ENCODE measurements around the gene AMN1. TPM values are rescaled to one million over a fixed set of nuclear protein-coding genes. Genes with fewer than 3 reads are reported as not detected.

Gene AMN1
- total RNA-seq, 1 experiment from 2014 or later: 15.8 TPM

DNA sequence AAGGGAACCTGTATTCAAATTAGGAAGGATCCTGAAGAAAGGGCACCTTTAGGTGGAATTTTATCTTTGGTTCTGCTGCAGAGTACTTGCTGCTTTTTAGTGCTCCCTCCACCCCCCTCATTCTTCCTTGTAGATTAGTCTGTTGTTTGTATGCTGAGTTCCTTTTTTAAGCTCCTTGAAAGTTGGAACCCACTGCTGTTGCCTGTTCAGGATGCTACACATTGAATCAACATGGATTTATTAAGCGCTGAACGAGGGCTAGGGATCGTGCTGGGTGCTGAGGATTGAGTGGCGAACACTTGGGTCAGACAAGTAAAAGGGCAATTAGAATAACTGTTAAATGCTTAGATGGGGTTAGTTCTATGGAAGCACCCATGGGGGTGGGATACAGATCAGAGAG is 884 bp upstream of the AMN1 start:
- ChIA-PET CTCF (no interaction called here), POLR2A (ENCODE audit: low non-redundant PET) (no interaction called here)
- no peak for DNase-seq (ENCODE audit: low spot score)
- peak overlapping the region; percentile 66 for H3K4me3 ChIP-seq (ENCODE audit: low read depth, low read length, poor library complexity, severe bottlenecking)
- peak overlapping the region; percentile 89 for H3K27ac ChIP-seq (ENCODE audit: low read depth, low read length, poor library complexity, severe bottlenecking)
- peaks cover 6% of the 10 kb centered on the region for H3K9me3 ChIP-seq (ENCODE audit: low read depth, low read length, poor library complexity, severe bottlenecking)
- H3K27me3 ChIP-seq (replicated peaks; ENCODE audit: insufficient read depth, low read depth, low read length, poor library complexity): no peaks in the 10 kb centered on the region
- intact Hi-C loops (cut with micrococcal nuclease; ENCODE audit: unreplicated experiment): no loop called here
- TF ChIP-seq EZH2 (IDR thresholded peaks at IDR 0.05; ENCODE audit: borderline replicate concordance, low read depth, low read length, poor library complexity, severe bottlenecking): no peak
- TF ChIP-seq, protein P1, sequence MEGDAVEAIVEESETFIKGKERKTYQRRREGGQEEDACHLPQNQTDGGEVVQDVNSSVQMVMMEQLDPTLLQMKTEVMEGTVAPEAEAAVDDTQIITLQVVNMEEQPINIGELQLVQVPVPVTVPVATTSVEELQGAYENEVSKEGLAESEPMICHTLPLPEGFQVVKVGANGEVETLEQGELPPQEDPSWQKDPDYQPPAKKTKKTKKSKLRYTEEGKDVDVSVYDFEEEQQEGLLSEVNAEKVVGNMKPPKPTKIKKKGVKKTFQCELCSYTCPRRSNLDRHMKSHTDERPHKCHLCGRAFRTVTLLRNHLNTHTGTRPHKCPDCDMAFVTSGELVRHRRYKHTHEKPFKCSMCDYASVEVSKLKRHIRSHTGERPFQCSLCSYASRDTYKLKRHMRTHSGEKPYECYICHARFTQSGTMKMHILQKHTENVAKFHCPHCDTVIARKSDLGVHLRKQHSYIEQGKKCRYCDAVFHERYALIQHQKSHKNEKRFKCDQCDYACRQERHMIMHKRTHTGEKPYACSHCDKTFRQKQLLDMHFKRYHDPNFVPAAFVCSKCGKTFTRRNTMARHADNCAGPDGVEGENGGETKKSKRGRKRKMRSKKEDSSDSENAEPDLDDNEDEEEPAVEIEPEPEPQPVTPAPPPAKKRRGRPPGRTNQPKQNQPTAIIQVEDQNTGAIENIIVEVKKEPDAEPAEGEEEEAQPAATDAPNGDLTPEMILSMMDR (conservative IDR thresholded peaks at IDR 0.05; ENCODE audit: low read depth, low read length): no peak
- BruUV-seq (replicated peaks): TSS peak; percentile 81
- H3K36me3 ChIP-seq (ENCODE audit: insufficient read depth, low read length, poor library complexity, severe bottlenecking): no peaks in the 10 kb centered on the region
- H3K4me1 ChIP-seq (ENCODE audit: insufficient read depth, low read length, poor library complexity, severe bottlenecking): peaks cover 20% of the 10 kb centered on the region

DNA sequence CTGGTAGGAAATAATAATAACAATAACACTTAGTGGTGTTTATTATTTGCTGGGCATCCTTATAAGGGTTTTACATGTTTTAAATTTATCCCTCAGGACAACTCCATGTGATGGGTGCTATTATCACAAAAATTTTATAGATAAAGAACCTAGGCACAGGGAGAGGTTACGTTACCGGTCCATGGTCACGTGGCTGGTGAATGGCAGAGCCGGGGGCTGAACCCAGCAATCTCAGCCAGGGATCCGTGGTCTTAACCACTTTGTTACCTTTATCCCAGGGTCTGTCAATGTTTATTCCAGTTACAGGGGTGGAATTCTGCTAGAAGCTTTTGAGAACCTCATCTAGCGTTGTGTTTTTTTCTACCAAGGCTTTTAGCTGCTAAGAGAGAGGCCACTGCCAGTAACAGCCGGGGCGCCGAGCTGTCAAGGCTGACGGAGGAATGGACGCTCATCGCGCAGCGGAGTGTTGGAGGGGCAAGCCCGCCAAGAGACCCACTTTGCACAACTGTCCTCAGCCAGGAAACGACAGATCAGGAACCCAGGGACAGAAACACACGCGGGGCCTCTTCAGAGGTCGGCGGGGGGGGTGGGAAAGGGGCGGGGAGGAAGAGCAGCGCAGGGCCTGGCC is 418 bp downstream of the AMN1 start:
- POLR2A ChIA-PET (ENCODE audit: low non-redundant PET): no interaction called here
- TF ChIP-seq, protein P1 (conservative IDR thresholded peaks at IDR 0.05; ENCODE audit: low read depth, low read length): no peak
- no peak for TF ChIP-seq EZH2 (IDR thresholded peaks at IDR 0.05; ENCODE audit: borderline replicate concordance, low read depth, low read length, poor library complexity, severe bottlenecking)
- TSS peak; percentile 50 for BruUV-seq (replicated peaks)
- H3K4me3 ChIP-seq (ENCODE audit: low read depth, low read length, poor library complexity, severe bottlenecking): peak overlapping the region; percentile 66
- peaks cover 8% of the 10 kb centered on the region for H3K4me1 ChIP-seq (ENCODE audit: insufficient read depth, low read length, poor library complexity, severe bottlenecking)
- DNase-seq (ENCODE audit: low spot score): peak; percentile 45
- no peaks in the 10 kb centered on the region for H3K27me3 ChIP-seq (replicated peaks; ENCODE audit: insufficient read depth, low read depth, low read length, poor library complexity)
- H3K36me3 ChIP-seq (ENCODE audit: insufficient read depth, low read length, poor library complexity, severe bottlenecking): no peaks in the 10 kb centered on the region
- peak overlapping the region; percentile 89 for H3K27ac ChIP-seq (ENCODE audit: low read depth, low read length, poor library complexity, severe bottlenecking)
- intact Hi-C loops (cut with micrococcal nuclease; ENCODE audit: unreplicated experiment): no loop called here
- CTCF ChIA-PET: no interaction called here
- H3K9me3 ChIP-seq (ENCODE audit: low read depth, low read length, poor library complexity, severe bottlenecking): peaks cover 6% of the 10 kb centered on the region

DNA sequence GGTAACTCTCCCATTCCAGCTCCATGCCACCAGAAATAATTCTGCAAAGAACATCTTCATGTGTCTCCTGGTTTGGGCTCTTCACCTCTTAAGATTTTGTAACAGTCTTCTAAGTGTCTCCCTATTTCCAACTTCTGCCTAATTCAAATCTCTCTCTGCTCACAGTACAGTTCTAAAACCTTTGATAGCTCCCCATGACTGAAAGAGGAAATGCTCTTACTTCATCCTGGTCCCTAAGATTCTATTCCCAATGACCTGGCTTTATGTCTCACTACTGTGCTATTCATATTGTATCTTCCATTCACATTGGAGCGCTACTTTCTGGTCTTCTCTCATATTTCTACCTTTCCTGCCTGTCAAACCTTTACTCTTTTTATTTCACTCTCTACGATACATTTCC is 1.6 kb downstream of the AMN1 start:
- Histone ChIP-seq H3K9me3 (ENCODE audit: low read depth, low read length, poor library complexity, severe bottlenecking) (peaks cover 6% of the 10 kb centered on the region), H3K27ac (ENCODE audit: low read depth, low read length, poor library complexity, severe bottlenecking) (no peak overlapping the region), H3K36me3 (ENCODE audit: insufficient read depth, low read length, poor library complexity, severe bottlenecking) (no peaks in the 10 kb centered on the region), H3K4me3 (ENCODE audit: low read depth, low read length, poor library complexity, severe bottlenecking) (no peak overlapping the region), H3K4me1 (ENCODE audit: insufficient read depth, low read length, poor library complexity, severe bottlenecking) (peaks cover 8% of the 10 kb centered on the region), H3K27me3 (replicated peaks; ENCODE audit: insufficient read depth, low read depth, low read length, poor library complexity) (no peaks in the 10 kb centered on the region)
- TF ChIP-seq, protein P1 (conservative IDR thresholded peaks at IDR 0.05; ENCODE audit: low read depth, low read length): no peak
- TF ChIP-seq EZH2 (IDR thresholded peaks at IDR 0.05; ENCODE audit: borderline replicate concordance, low read depth, low read length, poor library complexity, severe bottlenecking): no peak
- POLR2A ChIA-PET (ENCODE audit: low non-redundant PET): no interaction called here
- DNase-seq (ENCODE audit: low spot score): no peak
- no TSS peak for BruUV-seq (replicated peaks)
- intact Hi-C loops (cut with micrococcal nuclease; ENCODE audit: unreplicated experiment): no loop called here
- CTCF ChIA-PET: no interaction called here

All from A673 (cell line).